Measurements from ENCODE around the gene NXPH3.

DNA sequence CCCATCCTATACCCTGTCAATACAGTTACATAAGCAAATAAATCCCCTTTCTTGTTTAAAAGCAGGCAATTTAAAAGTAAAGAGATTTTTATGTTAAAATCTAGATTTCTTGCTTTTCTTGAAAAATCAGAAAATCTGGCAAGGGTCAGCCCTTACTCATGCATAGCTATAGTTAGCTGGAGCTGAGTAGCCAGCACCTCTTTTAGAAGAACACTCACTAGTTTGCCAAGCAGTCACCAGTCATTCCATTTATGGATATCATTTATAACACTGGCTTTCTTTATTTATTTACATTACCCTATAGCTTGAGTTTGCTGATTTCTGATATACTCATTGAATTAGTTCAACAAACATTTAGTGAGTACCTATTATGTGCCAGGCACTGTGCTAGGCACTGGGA is 45.7 kb downstream of the NXPH3 start:
- TF ChIP-seq, protein P1, sequence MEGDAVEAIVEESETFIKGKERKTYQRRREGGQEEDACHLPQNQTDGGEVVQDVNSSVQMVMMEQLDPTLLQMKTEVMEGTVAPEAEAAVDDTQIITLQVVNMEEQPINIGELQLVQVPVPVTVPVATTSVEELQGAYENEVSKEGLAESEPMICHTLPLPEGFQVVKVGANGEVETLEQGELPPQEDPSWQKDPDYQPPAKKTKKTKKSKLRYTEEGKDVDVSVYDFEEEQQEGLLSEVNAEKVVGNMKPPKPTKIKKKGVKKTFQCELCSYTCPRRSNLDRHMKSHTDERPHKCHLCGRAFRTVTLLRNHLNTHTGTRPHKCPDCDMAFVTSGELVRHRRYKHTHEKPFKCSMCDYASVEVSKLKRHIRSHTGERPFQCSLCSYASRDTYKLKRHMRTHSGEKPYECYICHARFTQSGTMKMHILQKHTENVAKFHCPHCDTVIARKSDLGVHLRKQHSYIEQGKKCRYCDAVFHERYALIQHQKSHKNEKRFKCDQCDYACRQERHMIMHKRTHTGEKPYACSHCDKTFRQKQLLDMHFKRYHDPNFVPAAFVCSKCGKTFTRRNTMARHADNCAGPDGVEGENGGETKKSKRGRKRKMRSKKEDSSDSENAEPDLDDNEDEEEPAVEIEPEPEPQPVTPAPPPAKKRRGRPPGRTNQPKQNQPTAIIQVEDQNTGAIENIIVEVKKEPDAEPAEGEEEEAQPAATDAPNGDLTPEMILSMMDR (IDR thresholded peaks at IDR 0.05; ENCODE audit: low read depth, low read length), result no peak
- TF ChIP-seq MYC (IDR thresholded peaks at IDR 0.05; ENCODE audit: low read depth, low read length), result no peak
